Skeletal muscle satellite cell (primary cell): ENCODE measurements around the gene ZAR1L.
A peak's percentile ranks its signal among the peaks of the same experiment; 100 is the strongest.

Source experiments
- H3K27me3 ChIP-seq: 2 replicates; pipeline ENCODE4 v1.7.0; 2013; ENCODE audit warnings: low read length; ENCODE audit not compliant: control insufficient read depth, insufficient read depth
- H3K36me3 ChIP-seq: 2 replicates; pipeline ENCODE4 v1.7.0; 2013; ENCODE audit warnings: mild to moderate bottlenecking, control low read depth, low read length; ENCODE audit not compliant: insufficient read depth
- H3K4me1 ChIP-seq: 2 replicates; pipeline ENCODE4 v1.7.0; 2013; ENCODE audit warnings: low read length; ENCODE audit not compliant: control insufficient read depth, insufficient read depth
- H3K4me2 ChIP-seq: 2 replicates; pipeline ENCODE4 v1.7.0; 2013; ENCODE audit warnings: mild to moderate bottlenecking, low read length
- H3K4me3 ChIP-seq: 2 replicates; pipeline ENCODE4 v1.7.0; 2013; ENCODE audit warnings: low read length
- H3K9ac ChIP-seq: 2 replicates; pipeline ENCODE4 v1.7.0; 2013; ENCODE audit warnings: mild to moderate bottlenecking, low read depth, low read length, moderate library complexity
- H3K9me3 ChIP-seq: replicated peaks from 2 replicates; pipeline ENCODE4 v1.7.0; 2013; ENCODE audit warnings: mild to moderate bottlenecking, control low read depth, low read length

ZAR1L gene

DNA sequence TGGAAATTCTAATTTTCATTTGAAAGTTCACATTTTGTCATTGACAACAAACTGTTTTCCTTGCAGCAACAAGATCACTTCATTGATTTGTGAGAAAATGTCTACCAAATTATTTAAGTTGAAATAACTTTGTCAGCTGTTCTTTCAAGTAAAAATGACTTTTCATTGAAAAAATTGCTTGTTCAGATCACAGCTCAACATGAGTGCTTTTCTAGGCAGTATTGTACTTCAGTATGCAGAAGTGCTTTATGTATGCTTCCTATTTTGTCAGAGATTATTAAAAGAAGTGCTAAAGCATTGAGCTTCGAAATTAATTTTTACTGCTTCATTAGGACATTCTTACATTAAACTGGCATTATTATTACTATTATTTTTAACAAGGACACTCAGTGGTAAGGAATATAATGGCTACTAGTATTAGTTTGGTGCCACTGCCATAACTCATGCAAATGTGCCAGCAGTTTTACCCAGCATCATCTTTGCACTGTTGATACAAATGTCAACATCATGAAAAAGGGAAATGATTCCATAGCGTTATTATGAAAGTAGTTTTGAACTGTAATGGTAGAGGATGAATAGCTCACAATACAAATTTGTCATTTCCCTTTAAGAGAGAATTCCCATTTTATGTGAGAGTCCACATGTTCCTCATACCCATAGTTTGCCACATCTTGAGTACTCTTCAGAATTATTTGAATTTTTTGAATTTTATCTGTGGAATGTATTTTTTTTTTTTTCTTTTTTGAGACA, 2.7 kb upstream of the ZAR1L start:
- Histone ChIP-seq H3K9ac (no peak overlapping the region), H3K4me2 (no peak overlapping the region), H3K9me3 (no peaks in the 10 kb centered on the region), H3K36me3 (no peaks in the 10 kb centered on the region), H3K4me3 (no peak overlapping the region), H3K27me3 (no peaks in the 10 kb centered on the region), H3K4me1 (peaks cover 13% of the 10 kb centered on the region)

DNA sequence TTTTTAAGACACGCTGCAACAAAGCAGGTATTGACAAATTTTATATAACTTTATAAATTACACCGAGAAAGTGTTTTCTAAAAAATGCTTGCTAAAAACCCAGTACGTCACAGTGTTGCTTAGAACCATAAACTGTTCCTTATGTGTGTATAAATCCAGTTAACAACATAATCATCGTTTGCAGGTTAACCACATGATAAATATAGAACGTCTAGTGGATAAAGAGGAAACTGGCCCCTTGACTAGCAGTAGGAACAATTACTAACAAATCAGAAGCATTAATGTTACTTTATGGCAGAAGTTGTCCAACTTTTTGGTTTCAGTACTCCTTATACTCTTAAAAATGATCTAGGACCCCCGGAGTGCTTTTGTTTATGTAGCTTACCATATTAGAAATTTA, 1.3 kb upstream of the ZAR1L start:
- H3K36me3 ChIP-seq, result no peaks in the 10 kb centered on the region
- peak overlapping the region; percentile 94 for H3K9ac ChIP-seq
- H3K4me1 ChIP-seq, result peaks cover 13% of the 10 kb centered on the region

DNA sequence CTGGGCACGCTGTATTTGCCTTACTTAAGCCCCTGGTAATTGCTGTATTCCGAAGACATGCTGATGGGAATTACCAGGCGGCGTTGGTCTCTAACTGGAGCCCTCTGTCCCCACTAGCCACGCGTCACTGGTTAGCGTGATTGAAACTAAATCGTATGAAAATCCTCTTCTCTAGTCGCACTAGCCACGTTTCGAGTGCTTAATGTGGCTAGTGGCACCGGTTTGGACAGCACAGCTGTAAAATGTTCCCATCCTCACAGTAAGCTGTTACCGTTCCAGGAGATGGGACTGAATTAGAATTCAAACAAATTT, 821 bp upstream of the ZAR1L start:
- H3K4me3 ChIP-seq, result peak overlapping the region; percentile 79

More for the DNA sequence above, 1.3 kb upstream of the ZAR1L start:
- H3K27me3 ChIP-seq, result no peaks in the 10 kb centered on the region
- H3K4me3 ChIP-seq, result peak overlapping the region; percentile 79
- H3K4me2 ChIP-seq, result peak overlapping the region; percentile 94
- H3K9me3 ChIP-seq, result no peaks in the 10 kb centered on the region

DNA sequence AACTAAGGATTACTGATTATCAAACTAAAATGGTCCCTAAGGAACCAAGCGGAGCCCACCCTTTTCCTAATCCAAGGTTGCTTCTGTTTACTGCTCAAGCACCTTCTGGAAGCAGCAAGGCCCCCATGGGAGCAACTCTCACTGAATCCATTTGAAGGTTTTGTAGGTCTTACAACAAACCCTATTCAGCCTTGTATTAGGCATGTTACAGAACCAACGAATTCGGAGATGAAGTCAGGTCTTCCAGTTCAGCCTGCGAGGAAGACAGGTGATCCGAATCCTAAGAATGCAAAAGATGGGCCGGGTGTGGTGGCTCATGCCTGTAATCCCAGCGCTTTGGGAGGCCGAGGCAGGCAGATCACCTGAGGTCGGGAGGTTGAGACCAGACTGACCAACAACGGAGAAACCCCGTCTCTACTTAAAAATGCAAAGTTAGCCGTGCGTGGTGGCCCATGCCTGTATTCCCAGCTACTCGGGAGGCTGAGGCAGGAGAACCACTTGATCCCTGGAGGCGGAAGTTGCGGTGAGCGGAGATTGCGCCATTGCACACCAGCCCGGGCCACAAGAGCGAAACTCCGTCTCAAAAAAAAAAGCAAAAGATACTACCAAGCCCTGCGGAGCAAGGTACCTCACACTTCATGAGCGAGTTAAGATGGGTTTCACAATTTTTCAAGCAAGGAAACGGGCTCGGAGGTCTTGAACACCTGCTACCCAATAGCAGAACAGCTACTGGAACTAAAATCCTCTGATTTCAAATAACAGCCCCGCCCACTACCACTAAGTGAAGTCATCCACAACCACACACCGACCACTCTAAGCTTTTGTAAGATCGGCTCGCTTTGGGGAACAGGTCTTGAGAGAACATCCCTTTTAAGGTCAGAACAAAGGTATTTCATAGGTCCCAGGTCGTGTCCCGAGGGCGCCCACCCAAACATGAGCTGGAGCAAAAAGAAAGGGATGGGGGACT, 609 bp downstream of the ZAR1L start:
- Histone ChIP-seq H3K4me2 (peak overlapping the region; percentile 94), H3K4me1 (peaks cover 18% of the 10 kb centered on the region), H3K27me3 (no peaks in the 10 kb centered on the region), H3K4me3 (peak overlapping the region; percentile 79), H3K9me3 (no peaks in the 10 kb centered on the region), H3K36me3 (no peaks in the 10 kb centered on the region), H3K9ac (peak overlapping the region; percentile 94)

More for the DNA sequence above, 821 bp upstream of the ZAR1L start:
- no peaks in the 10 kb centered on the region for H3K27me3 ChIP-seq
- peak overlapping the region; percentile 94 for H3K4me2 ChIP-seq
- H3K4me1 ChIP-seq, result peaks cover 13% of the 10 kb centered on the region
- H3K9me3 ChIP-seq, result no peaks in the 10 kb centered on the region
- H3K9ac ChIP-seq, result peak overlapping the region; percentile 94
- no peaks in the 10 kb centered on the region for H3K36me3 ChIP-seq

DNA sequence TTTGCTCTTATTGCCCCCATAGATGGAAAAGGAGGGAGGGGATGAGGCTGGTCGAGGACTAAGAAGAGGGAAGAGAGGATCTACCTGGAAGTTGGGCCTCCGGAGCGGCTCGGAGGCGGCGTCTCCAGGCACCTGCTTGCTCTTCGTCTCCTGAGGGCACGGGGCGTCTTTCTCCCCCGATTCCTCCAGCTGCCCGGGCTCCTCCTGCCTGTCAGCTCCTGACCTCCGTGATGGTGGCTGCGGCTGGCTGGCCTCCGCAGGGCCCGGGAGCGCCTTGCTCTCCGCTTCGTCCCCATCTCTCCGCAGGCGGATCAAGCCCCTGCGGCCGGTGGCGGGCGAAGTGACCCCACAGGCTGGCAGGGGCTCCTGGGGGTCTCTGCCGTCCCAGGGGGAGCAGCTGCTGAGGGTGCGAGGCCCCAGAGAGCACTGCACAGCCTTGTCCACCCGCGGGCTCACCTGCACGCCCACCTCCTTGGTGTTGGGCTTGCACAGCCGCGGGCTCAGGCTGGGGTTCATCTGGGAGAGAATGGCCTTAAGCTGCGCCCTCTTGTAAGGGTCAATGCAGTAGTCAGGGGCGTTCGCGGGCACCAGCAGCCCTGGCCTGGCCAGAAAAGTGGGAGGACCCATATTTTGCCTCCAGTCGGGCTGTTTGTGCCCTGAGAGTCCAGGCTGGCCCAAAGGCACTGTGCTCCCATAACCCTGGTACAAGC, 3.8 kb downstream of the ZAR1L start:
- H3K4me3 ChIP-seq, result no peak overlapping the region
- H3K9ac ChIP-seq, result no peak overlapping the region
- peaks cover 13% of the 10 kb centered on the region for H3K4me1 ChIP-seq
- H3K27me3 ChIP-seq, result no peaks in the 10 kb centered on the region
- no peaks in the 10 kb centered on the region for H3K36me3 ChIP-seq
- H3K4me2 ChIP-seq, result no peak overlapping the region
- no peaks in the 10 kb centered on the region for H3K9me3 ChIP-seq

DNA sequence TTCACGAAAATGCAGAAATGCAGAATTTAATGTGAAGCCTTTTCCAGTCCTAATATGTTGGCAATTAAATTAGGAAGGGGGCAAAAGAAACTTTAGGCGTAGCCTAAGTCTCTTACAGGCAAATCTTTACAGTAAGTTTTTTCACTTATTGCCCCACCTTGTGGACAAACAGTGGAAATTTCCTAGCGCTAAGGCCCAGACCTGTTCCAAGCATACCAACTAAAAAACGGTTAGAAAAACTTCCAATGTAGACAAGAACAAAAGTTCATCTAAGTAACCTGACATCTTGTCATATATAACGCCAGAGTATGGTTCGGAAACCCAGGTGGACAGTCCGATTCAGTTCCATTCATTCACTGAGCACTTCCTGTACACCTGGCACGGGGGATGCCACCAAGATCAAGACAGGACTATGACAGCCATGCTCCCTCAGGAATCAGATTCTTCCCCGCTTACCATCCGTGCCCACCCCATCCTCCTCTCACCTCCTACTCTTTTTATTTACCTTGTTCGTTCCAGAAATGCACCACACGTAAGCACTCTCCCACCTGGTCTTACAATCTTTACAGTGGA, 4.9 kb downstream of the ZAR1L start:
- Histone ChIP-seq H3K4me3 (peak overlapping the region; percentile 31), H3K9me3 (no peaks in the 10 kb centered on the region), H3K9ac (no peak overlapping the region), H3K4me2 (peak overlapping the region; percentile 62), H3K36me3 (no peaks in the 10 kb centered on the region), H3K4me1 (peaks cover 13% of the 10 kb centered on the region), H3K27me3 (no peaks in the 10 kb centered on the region)

DNA sequence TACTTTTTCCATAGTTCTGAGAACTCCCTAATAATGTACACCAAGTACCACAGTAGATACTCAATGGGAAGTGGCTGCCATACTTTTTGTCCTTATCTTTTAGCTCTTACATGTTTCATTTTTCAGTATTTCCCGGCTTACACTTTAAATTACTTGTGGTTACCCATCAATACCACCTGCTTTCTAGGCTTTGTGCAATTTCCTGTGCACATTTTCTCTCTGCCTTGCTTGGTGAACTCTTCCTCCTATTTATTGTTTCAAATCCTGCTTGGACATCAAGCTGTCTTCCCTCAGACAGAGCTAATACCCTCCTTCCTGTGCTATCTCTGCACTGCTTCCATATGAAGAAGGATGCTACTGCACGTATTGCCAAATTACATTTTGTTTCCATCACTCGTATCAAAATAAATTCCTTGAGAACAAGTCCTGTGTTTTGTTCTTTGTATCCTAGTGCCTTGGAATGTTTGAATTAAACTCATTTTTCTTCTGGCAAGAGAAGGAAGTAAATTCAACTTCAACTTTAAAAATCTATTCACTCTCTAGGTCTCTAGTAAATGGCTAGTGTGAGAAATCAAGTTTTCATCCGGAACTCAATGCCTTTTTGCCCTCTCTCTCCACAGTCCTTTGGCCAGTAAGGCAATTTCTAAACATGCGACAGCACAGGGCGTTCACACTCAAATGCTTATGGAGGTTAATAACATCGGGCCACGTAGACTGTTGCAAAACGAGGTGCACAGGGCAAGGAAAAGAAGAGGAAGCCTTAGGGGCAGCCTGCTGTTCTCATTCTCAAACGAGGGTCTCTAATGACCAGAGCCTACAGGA, 5.6 kb downstream of the ZAR1L start:
- peak overlapping the region; percentile 31 for H3K4me3 ChIP-seq
- H3K27me3 ChIP-seq, result no peaks in the 10 kb centered on the region
- H3K4me1 ChIP-seq, result peaks cover 7% of the 10 kb centered on the region
- peak overlapping the region; percentile 62 for H3K4me2 ChIP-seq
- no peak overlapping the region for H3K9ac ChIP-seq
- no peaks in the 10 kb centered on the region for H3K9me3 ChIP-seq
- H3K36me3 ChIP-seq, result no peaks in the 10 kb centered on the region

DNA sequence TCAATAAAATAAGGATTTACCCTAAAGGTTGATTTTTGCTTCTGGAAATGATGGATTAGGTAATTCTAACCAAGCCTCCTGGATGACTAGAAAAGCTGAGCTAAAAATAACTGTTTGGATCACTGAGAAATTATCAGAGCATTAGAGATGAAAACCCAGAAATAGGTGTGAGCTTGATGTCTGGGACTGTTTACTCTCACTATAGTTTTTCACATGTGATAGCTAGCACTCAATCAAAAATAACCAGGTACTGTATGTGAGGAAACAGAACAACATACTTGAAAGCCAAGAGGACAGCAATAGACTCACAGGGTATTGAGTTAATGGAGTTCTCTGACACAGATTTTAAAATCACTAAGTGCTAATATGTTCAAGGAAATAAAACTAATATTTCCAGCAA, 9.5 kb downstream of the ZAR1L start:
- Histone ChIP-seq H3K27me3 (no peaks in the 10 kb centered on the region), H3K9me3 (no peaks in the 10 kb centered on the region), H3K4me1 (peaks cover 7% of the 10 kb centered on the region), H3K4me3 (no peak overlapping the region), H3K9ac (no peak overlapping the region), H3K36me3 (no peaks in the 10 kb centered on the region), H3K4me2 (no peak overlapping the region)

DNA sequence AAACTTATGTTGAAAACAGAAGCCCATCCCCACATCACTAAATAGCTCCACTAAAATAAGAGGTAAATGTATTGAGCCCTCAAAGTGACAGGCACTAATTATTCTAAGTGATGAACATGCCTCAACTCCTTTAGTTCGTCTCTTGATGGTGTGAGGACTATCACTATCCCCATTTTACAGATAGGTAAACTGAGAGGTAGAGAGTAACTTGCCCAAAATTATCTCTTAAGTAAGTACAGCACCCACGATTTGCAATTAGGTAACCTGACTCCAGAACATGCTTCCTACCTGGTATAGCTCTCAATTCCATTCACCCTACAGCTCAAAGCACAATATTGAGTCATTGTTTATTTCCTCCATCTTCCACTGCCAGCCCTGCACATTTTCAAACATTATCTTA, 12.7 kb downstream of the ZAR1L start:
- Histone ChIP-seq H3K9ac (no peak overlapping the region), H3K4me2 (no peak overlapping the region), H3K36me3 (no peaks in the 10 kb centered on the region), H3K27me3 (peaks cover 2% of the 10 kb centered on the region), H3K4me1 (no peaks in the 10 kb centered on the region), H3K9me3 (no peaks in the 10 kb centered on the region), H3K4me3 (no peak overlapping the region)

DNA sequence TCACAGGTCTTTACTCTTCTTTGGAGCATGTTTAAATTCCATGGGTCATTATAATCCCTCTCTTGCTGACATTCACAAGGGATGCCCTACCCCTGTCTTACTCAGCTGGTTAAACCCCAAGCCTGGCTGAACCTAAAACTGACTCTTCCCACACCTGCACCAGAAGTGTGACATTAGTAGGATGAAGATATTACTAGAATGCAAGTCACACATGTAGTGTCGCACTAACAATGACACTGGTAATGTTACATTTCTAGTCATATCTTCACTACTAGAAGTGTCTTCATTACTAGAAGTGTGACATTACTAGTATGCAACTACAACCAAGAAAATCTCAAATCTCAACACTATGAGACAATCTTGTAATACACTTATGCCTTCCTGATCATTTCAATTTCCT, 14.2 kb downstream of the ZAR1L start:
- Histone ChIP-seq H3K9me3 (no peaks in the 10 kb centered on the region), H3K36me3 (no peaks in the 10 kb centered on the region), H3K4me2 (no peak overlapping the region), H3K27me3 (peaks cover 2% of the 10 kb centered on the region), H3K9ac (no peak overlapping the region), H3K4me1 (peaks cover 4% of the 10 kb centered on the region), H3K4me3 (no peak overlapping the region)
